Measurements from ENCODE around the gene UBR2. TPM values are rescaled to one million over a fixed set of nuclear protein-coding genes. Genes with fewer than 3 reads are reported as not detected.
A peak's percentile ranks its signal among the peaks of the same experiment; 100 is the strongest.
"Not testable (repeated sequence)": the region's sequence is repeated elsewhere in the genome, so short reads cannot be mapped to it uniquely, and the experiment has no call there.

Gene UBR2
- total RNA-seq, 8 experiments from 2014 or later: 13.4 to 38.9 (median 19.0) TPM

- ATAC-seq (replicated peaks in 6 of 8); H3K4me3 ChIP-seq; H3K27ac ChIP-seq; H3K4me1 ChIP-seq (replicated peaks in 1 of 2): not testable (repeated sequence)
- WGBS, 10 experiments: 43 to 100% (median 84%) methylated on average over 1 to 6 of the region's 6 CpGs
- in situ Hi-C loops (cut with MboI; ENCODE audit: low pct_unique_long_range_greater_than_20kb in 2 of 9, low sequenced_read_pairs in 9 of 9, unreplicated experiment in 9 of 9): loop anchor here in 1 of 9 experiments (25.0 kb wide), 1 partner anchor 472 kb away; no protein-coding TSS in a partner anchor
Measured at GRCh38 chr6:42559276-42559675, 4.6 kb upstream of the UBR2 start.

GRCh38 chr6:42561986-42562385, 1.8 kb upstream of the UBR2 start:
- 0 to 89% (median 54%) methylated on average over 1 to 2 of the region's 3 CpGs for WGBS, 10 experiments
- Histone ChIP-seq H3K27ac (no peak overlapping the region), H3K4me3 (no peak overlapping the region), H3K4me1 (replicated peaks in 1 of 2) (peaks cover 0 to 4% of the 10 kb centered on the region in 2 donors)
- no peak for ATAC-seq (replicated peaks in 6 of 8)
- in situ Hi-C loops (cut with MboI; ENCODE audit: low pct_unique_long_range_greater_than_20kb in 2 of 9, low sequenced_read_pairs in 9 of 9, unreplicated experiment in 9 of 9): loop anchor here in 1 of 9 experiments (25.0 kb wide), 1 partner anchor 475 kb away; no protein-coding TSS in a partner anchor

- Histone ChIP-seq H3K4me1 (replicated peaks in 1 of 2) (peaks cover 0 to 4% of the 10 kb centered on the region in 2 donors), H3K27ac (no peak overlapping the region), H3K4me3 (no peak overlapping the region)
- in situ Hi-C loops (cut with MboI; ENCODE audit: low pct_unique_long_range_greater_than_20kb in 2 of 9, low sequenced_read_pairs in 9 of 9, unreplicated experiment in 9 of 9): loop anchor here in 1 of 9 experiments (25.0 kb wide), 1 partner anchor 476 kb away; no protein-coding TSS in a partner anchor
- 41 to 100% (median 66%) methylated on average over 1 to 6 of the region's 6 CpGs; no CpG with 5 or more reads in 1 of the 10 experiments for WGBS, 10 experiments
- no peak for ATAC-seq (replicated peaks in 6 of 8)
Measured at GRCh38 chr6:42562788-42563405, 932 bp upstream of the UBR2 start.

- Histone ChIP-seq H3K4me1 (replicated peaks in 1 of 2) (peaks cover 0 to 4% of the 10 kb centered on the region in 2 donors), H3K4me3 (peak overlapping the region; percentile 63 to 92 (median 68)), H3K27ac (peak overlapping the region; percentile 80 to 92)
- no peak for ATAC-seq (replicated peaks in 6 of 8)
- in situ Hi-C loops (cut with MboI; ENCODE audit: low pct_unique_long_range_greater_than_20kb in 2 of 9, low sequenced_read_pairs in 9 of 9, unreplicated experiment in 9 of 9): loop anchor here in 1 of 9 experiments (25.0 kb wide), 1 partner anchor 477 kb away; no protein-coding TSS in a partner anchor
- WGBS, 10 experiments: 0 to 4% (median 0%) methylated on average over 1 to 9 of the region's 11 CpGs; no CpG with 5 or more reads in 2 of the 10 experiments
Measured at GRCh38 chr6:42564506-42564825, 637 bp downstream of the UBR2 start.

- in situ Hi-C loops (cut with MboI; ENCODE audit: low pct_unique_long_range_greater_than_20kb in 2 of 9, low sequenced_read_pairs in 9 of 9, unreplicated experiment in 9 of 9): loop anchor here in 1 of 9 experiments (25.0 kb wide), 1 partner anchor 479 kb away; no protein-coding TSS in a partner anchor
- peaks cover 0 to 4% of the 10 kb centered on the region in 2 donors for H3K4me1 ChIP-seq (replicated peaks in 1 of 2)
- WGBS, 10 experiments: 24 to 100% (median 89%) methylated on average over 2 to 14 of the region's 15 CpGs
- ATAC-seq (replicated peaks in 6 of 8): no peak
- H3K27ac ChIP-seq: no peak overlapping the region
- H3K4me3 ChIP-seq: peak overlapping the region; percentile 63 to 92 (median 68)
Measured at GRCh38 chr6:42565823-42566613, 2.2 kb downstream of the UBR2 start.

- Histone ChIP-seq H3K27ac (no peak overlapping the region), H3K4me3 (no peak overlapping the region), H3K4me1 (replicated peaks in 1 of 2) (peaks cover 0 to 4% of the 10 kb centered on the region in 2 donors)
- no peak for ATAC-seq (replicated peaks in 6 of 8)
- in situ Hi-C loops (cut with MboI; ENCODE audit: low pct_unique_long_range_greater_than_20kb in 2 of 9, low sequenced_read_pairs in 9 of 9, unreplicated experiment in 9 of 9): loop anchor here in 1 of 9 experiments (25.0 kb wide), 1 partner anchor 479 kb away; no protein-coding TSS in a partner anchor
- WGBS, 10 experiments: 75 to 100% (median 87%) methylated on average over 1 to 5 of the region's 5 CpGs
Measured at GRCh38 chr6:42566614-42567208, 2.9 kb downstream of the UBR2 start.

- not testable (repeated sequence) for H3K4me3 ChIP-seq; H3K27ac ChIP-seq; H3K4me1 ChIP-seq (replicated peaks in 1 of 2); ATAC-seq (replicated peaks in 6 of 8)
- 20 to 100% (median 100%) methylated on average over 1 to 3 of the region's 4 CpGs; no CpG with 5 or more reads in 5 of the 10 experiments for WGBS, 10 experiments
- in situ Hi-C loops (cut with MboI; ENCODE audit: low pct_unique_long_range_greater_than_20kb in 2 of 9, low sequenced_read_pairs in 9 of 9, unreplicated experiment in 9 of 9): loop anchor here in 1 of 9 experiments (25.0 kb wide), 1 partner anchor 480 kb away; no protein-coding TSS in a partner anchor
Measured at GRCh38 chr6:42567237-42567636, 3.4 kb downstream of the UBR2 start.

- in situ Hi-C loops (cut with MboI; ENCODE audit: low pct_unique_long_range_greater_than_20kb in 2 of 9, low sequenced_read_pairs in 9 of 9, unreplicated experiment in 9 of 9): loop anchor here in 1 of 9 experiments (25.0 kb wide), 1 partner anchor 482 kb away; no protein-coding TSS in a partner anchor
- Histone ChIP-seq H3K4me1 (replicated peaks in 1 of 2) (peaks cover 0 to 4% of the 10 kb centered on the region in 2 donors), H3K27ac (no peak overlapping the region), H3K4me3 (no peak overlapping the region)
- ATAC-seq (replicated peaks in 6 of 8): peak in 2 of 8 experiments; percentile 11 to 14
Measured at GRCh38 chr6:42569102-42570028, 5.5 kb downstream of the UBR2 start.

GRCh38 chr6:42571611-42572342, 7.9 kb downstream of the UBR2 start:
- no peak for ATAC-seq (replicated peaks in 6 of 8)
- H3K4me1 ChIP-seq (replicated peaks in 1 of 2): no peaks in the 10 kb centered on the region
- H3K4me3 ChIP-seq: no peak overlapping the region
- WGBS, 10 experiments: 29 to 85% (median 73%) methylated on average over 1 to 7 of the region's 7 CpGs; no CpG with 5 or more reads in 1 of the 10 experiments
- H3K27ac ChIP-seq: no peak overlapping the region
- in situ Hi-C loops (cut with MboI; ENCODE audit: low pct_unique_long_range_greater_than_20kb in 2 of 9, low sequenced_read_pairs in 9 of 9, unreplicated experiment in 9 of 9): loop anchor here in 1 of 9 experiments (25.0 kb wide), 1 partner anchor 484 kb away; no protein-coding TSS in a partner anchor

GRCh38 chr6:42572523-42572922, 8.7 kb downstream of the UBR2 start:
- no peak for ATAC-seq (replicated peaks in 6 of 8)
- Histone ChIP-seq H3K27ac (no peak overlapping the region), H3K4me3 (no peak overlapping the region), H3K4me1 (replicated peaks in 1 of 2) (no peaks in the 10 kb centered on the region)
- in situ Hi-C loops (cut with MboI; ENCODE audit: low pct_unique_long_range_greater_than_20kb in 2 of 9, low sequenced_read_pairs in 9 of 9, unreplicated experiment in 9 of 9): loop anchor here in 1 of 9 experiments (25.0 kb wide), 1 partner anchor 485 kb away; no protein-coding TSS in a partner anchor
- 38 to 92% (median 75%) methylated on average over 1 to 4 of the region's 4 CpGs for WGBS, 10 experiments

GRCh38 chr6:42576538-42576937, 12.7 kb downstream of the UBR2 start:
- in situ Hi-C loops (cut with MboI; ENCODE audit: low pct_unique_long_range_greater_than_20kb in 2 of 9, low sequenced_read_pairs in 9 of 9, unreplicated experiment in 9 of 9); H3K4me1 ChIP-seq (replicated peaks in 1 of 2); H3K27ac ChIP-seq; H3K4me3 ChIP-seq; ATAC-seq (replicated peaks in 6 of 8): not testable (repeated sequence)
- 96 to 100% (median 100%) methylated on average over 1 to 6 of the region's 7 CpGs; no CpG with 5 or more reads in 4 of the 10 experiments for WGBS, 10 experiments
